HCT116 (cell line): Measurements from ENCODE around the gene TAS2R20.

Source experiments
- TF ChIP-seq, protein P1 (sequence below), 3 experiments: fragments of 200-600 bp in 1 of 3; sonication (generic) in 1 of 3; IDR thresholded peaks in 2 of 3; conservative IDR thresholded peaks in 1 of 3; 2 replicates each; pipeline ENCODE4 v1.5.1; 2012 to 2017; ENCODE audit warnings: low read depth in 2 of 3, low read length in 2 of 3, antibody characterized with exemption in 1 of 3, borderline replicate concordance in 1 of 3, control low read depth in 1 of 3, mild to moderate bottlenecking in 1 of 3, mixed read lengths in 1 of 3, mixed run types in 1 of 3, moderate library complexity in 1 of 3; ENCODE audit not compliant: insufficient read depth in 1 of 3
- TF ChIP-seq, protein P2 (sequence below): IDR thresholded peaks from 2 replicates; pipeline ENCODE4 v1.6.1; 2012; ENCODE audit warnings: low read depth

DNA sequence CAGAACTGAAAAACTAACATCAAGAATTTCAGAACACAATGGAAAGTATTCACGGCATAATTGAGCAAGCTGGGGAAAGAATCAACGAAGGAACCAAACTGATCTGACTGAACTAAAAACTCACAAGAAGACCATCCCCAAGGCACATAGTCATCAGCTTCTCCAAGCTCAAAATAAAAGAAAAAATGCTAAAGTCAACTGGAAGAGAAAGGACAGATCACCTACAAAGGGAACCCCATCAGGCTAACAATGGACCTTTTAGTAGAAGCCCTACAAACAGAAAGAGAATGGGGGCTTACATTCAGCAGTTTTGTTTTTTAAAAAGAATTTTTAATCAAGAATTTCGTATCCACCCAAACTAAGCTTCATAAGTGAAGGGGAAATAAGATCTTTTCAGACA, 23.1 kb downstream of the TAS2R20 start:
- TF ChIP-seq, protein P1, sequence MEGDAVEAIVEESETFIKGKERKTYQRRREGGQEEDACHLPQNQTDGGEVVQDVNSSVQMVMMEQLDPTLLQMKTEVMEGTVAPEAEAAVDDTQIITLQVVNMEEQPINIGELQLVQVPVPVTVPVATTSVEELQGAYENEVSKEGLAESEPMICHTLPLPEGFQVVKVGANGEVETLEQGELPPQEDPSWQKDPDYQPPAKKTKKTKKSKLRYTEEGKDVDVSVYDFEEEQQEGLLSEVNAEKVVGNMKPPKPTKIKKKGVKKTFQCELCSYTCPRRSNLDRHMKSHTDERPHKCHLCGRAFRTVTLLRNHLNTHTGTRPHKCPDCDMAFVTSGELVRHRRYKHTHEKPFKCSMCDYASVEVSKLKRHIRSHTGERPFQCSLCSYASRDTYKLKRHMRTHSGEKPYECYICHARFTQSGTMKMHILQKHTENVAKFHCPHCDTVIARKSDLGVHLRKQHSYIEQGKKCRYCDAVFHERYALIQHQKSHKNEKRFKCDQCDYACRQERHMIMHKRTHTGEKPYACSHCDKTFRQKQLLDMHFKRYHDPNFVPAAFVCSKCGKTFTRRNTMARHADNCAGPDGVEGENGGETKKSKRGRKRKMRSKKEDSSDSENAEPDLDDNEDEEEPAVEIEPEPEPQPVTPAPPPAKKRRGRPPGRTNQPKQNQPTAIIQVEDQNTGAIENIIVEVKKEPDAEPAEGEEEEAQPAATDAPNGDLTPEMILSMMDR (IDR thresholded peaks at IDR 0.05 in 2 of 3, conservative IDR thresholded peaks at IDR 0.05 in 1 of 3; ENCODE audit: borderline replicate concordance in 1 of 3, insufficient read depth in 1 of 3, low read depth in 2 of 3, low read length in 2 of 3) = no peak
- TF ChIP-seq, protein P2, sequence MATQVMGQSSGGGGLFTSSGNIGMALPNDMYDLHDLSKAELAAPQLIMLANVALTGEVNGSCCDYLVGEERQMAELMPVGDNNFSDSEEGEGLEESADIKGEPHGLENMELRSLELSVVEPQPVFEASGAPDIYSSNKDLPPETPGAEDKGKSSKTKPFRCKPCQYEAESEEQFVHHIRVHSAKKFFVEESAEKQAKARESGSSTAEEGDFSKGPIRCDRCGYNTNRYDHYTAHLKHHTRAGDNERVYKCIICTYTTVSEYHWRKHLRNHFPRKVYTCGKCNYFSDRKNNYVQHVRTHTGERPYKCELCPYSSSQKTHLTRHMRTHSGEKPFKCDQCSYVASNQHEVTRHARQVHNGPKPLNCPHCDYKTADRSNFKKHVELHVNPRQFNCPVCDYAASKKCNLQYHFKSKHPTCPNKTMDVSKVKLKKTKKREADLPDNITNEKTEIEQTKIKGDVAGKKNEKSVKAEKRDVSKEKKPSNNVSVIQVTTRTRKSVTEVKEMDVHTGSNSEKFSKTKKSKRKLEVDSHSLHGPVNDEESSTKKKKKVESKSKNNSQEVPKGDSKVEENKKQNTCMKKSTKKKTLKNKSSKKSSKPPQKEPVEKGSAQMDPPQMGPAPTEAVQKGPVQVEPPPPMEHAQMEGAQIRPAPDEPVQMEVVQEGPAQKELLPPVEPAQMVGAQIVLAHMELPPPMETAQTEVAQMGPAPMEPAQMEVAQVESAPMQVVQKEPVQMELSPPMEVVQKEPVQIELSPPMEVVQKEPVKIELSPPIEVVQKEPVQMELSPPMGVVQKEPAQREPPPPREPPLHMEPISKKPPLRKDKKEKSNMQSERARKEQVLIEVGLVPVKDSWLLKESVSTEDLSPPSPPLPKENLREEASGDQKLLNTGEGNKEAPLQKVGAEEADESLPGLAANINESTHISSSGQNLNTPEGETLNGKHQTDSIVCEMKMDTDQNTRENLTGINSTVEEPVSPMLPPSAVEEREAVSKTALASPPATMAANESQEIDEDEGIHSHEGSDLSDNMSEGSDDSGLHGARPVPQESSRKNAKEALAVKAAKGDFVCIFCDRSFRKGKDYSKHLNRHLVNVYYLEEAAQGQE = no peak
